Measurements from ENCODE around the gene CYB5RL. TPM values are rescaled to one million over a fixed set of nuclear protein-coding genes. Genes with fewer than 3 reads are reported as not detected.
A peak's percentile ranks its signal among the peaks of the same experiment; 100 is the strongest.
"Not testable (repeated sequence)": the region's sequence is repeated elsewhere in the genome, so short reads cannot be mapped to it uniquely, and the experiment has no call there.

Gene CYB5RL
- total RNA-seq, 1 donor from 2014 or later: 5.1 TPM

- Histone ChIP-seq H3K27ac (no peak overlapping the region), H3K4me1 (no peaks in the 10 kb centered on the region), H3K36me3 (peaks cover 83 to 95% of the 10 kb centered on the region in 2 donors), H3K9me3 (no peaks in the 10 kb centered on the region), H3K4me3 (no peak overlapping the region), H3K27me3 (no peaks in the 10 kb centered on the region)
- DNase-seq (ENCODE audit: low spot score in 2 of 2): no peak
- TF ChIP-seq CTCF (IDR thresholded peaks at IDR 0.05): no peak
- intact Hi-C loops (cut with DNase I): no loop called here
These were observed 13.0 kb upstream of the CYB5RL start for GRCh38 chr1:54212872-54213271.

GRCh38 chr1:54207896-54208295, 8.1 kb upstream of the CYB5RL start:
- DNase-seq (ENCODE audit: low spot score in 2 of 2); H3K27ac ChIP-seq; H3K9me3 ChIP-seq; H3K27me3 ChIP-seq; intact Hi-C loops (cut with DNase I); H3K4me1 ChIP-seq; H3K4me3 ChIP-seq: not testable (repeated sequence)
- H3K36me3 ChIP-seq: peaks cover 61 to 77% of the 10 kb centered on the region in 2 donors

- Histone ChIP-seq H3K4me3 (no peak overlapping the region), H3K27ac (no peak overlapping the region), H3K27me3 (no peaks in the 10 kb centered on the region), H3K36me3 (peaks cover 55 to 71% of the 10 kb centered on the region in 2 donors), H3K9me3 (no peaks in the 10 kb centered on the region), H3K4me1 (peaks cover 0 to 1% of the 10 kb centered on the region in 2 donors)
- no peak for DNase-seq (ENCODE audit: low spot score in 2 of 2)
- intact Hi-C loops (cut with DNase I): no loop called here
- TF ChIP-seq CTCF (IDR thresholded peaks at IDR 0.05): no peak
These were observed 7.5 kb upstream of the CYB5RL start for GRCh38 chr1:54207287-54207686.

GRCh38 chr1:54204199-54204598, 4.4 kb upstream of the CYB5RL start:
- intact Hi-C loops (cut with DNase I): loop anchor here (5.0 kb wide), 1 partner anchor 203 kb away; the partner anchor contains the start of gene SSBP3
- H3K36me3 ChIP-seq: peaks cover 29 to 41% of the 10 kb centered on the region in 2 donors
- no peak overlapping the region for H3K4me3 ChIP-seq
- TF ChIP-seq CTCF (IDR thresholded peaks at IDR 0.05): no peak
- DNase-seq (ENCODE audit: low spot score in 2 of 2): no peak
- H3K27ac ChIP-seq: no peak overlapping the region
- no peaks in the 10 kb centered on the region for H3K27me3 ChIP-seq
- H3K4me1 ChIP-seq: peaks cover 0 to 16% of the 10 kb centered on the region in 2 donors
- no peaks in the 10 kb centered on the region for H3K9me3 ChIP-seq

GRCh38 chr1:54200519-54200997, 728 bp upstream of the CYB5RL start:
- intact Hi-C loops (cut with DNase I): loop anchor here (1.0 to 5.0 kb wide), 3 partner anchors 73 to 288 kb away; partner anchors contain the start of gene SSBP3
- no peak for DNase-seq (ENCODE audit: low spot score in 2 of 2)
- Histone ChIP-seq H3K4me1 (peaks cover 0 to 16% of the 10 kb centered on the region in 2 donors), H3K27ac (peak overlapping the region; percentile 44 to 68), H3K4me3 (peak overlapping the region; percentile 73 to 75), H3K27me3 (no peaks in the 10 kb centered on the region), H3K9me3 (no peaks in the 10 kb centered on the region), H3K36me3 (peaks cover 6 to 14% of the 10 kb centered on the region in 2 donors)
- TF ChIP-seq CTCF (IDR thresholded peaks at IDR 0.05): no peak

- Histone ChIP-seq H3K4me1 (peaks cover 0 to 16% of the 10 kb centered on the region in 2 donors), H3K27me3 (no peaks in the 10 kb centered on the region), H3K27ac (peak overlapping the region; percentile 27 to 68), H3K9me3 (no peaks in the 10 kb centered on the region), H3K36me3 (peaks cover 0 to 16% of the 10 kb centered on the region in 2 donors), H3K4me3 (peak overlapping the region; percentile 73 to 75)
- intact Hi-C loops (cut with DNase I): loop anchor here (10.0 kb wide), 1 partner anchor 516 kb away; the partner anchor contains the start of gene TTC4
- no peak for TF ChIP-seq CTCF (IDR thresholded peaks at IDR 0.05)
- DNase-seq (ENCODE audit: low spot score in 2 of 2): no peak
These were observed 572 bp downstream of the CYB5RL start for GRCh38 chr1:54199151-54199764.

Data from ascending aorta (tissue), 2 donors.